BLaER1 treated with 17β-estradiol and CSF1 and Interleukin-3, amounts not matched to agents 10 nM and 100 nM (cell line): Measurements from ENCODE around the gene NID1.

Source experiments
- H3K27ac ChIP-seq, 11 experiments: shearing (Covaris generic); formaldehyde crosslinking; 2 replicates each; pipeline ENCODE4 v1.8.1; 2022
- H3K27me3 ChIP-seq, 11 experiments: shearing (Covaris generic); formaldehyde crosslinking; 2 replicates each; pipeline ENCODE4 v1.8.1; 2022
- H3K36me3 ChIP-seq, 11 experiments: shearing (Covaris generic); formaldehyde crosslinking; 2 replicates each; pipeline ENCODE4 v1.8.1; 2022
- H3K4me1 ChIP-seq, 10 experiments: shearing (Covaris generic); formaldehyde crosslinking; 2 replicates each; pipeline ENCODE4 v1.8.1; 2022
- H3K4me2 ChIP-seq, 11 experiments: shearing (Covaris generic); formaldehyde crosslinking; 2 replicates each; pipeline ENCODE4 v1.8.1; 2022
- H3K4me3 ChIP-seq, 10 experiments: shearing (Covaris generic); formaldehyde crosslinking; 2 replicates each; pipeline ENCODE4 v1.8.1; 2022
- H3K9ac ChIP-seq, 11 experiments: shearing (Covaris generic); formaldehyde crosslinking; 2 replicates each; pipeline ENCODE4 v1.8.1; 2022
- H3K9me3 ChIP-seq, 11 experiments: shearing (Covaris generic); formaldehyde crosslinking; replicated peaks in 1 of 11; 2 replicates each; pipeline ENCODE4 v1.8.1; 2022
- H4K20me1 ChIP-seq, 11 experiments: shearing (Covaris generic); formaldehyde crosslinking; 2 replicates each; pipeline ENCODE4 v1.8.1; 2022
- Cebpa-rat ChIP-seq, 11 experiments: shearing (Covaris generic); IDR thresholded peaks; 2 replicates each; pipeline ENCODE4 v1.8.1; 2022

NID1 gene

GRCh38 chr1:236108027-236108648, 43.2 kb upstream of the NID1 start:
- peaks cover 0 to 14% (median 0%) of the 10 kb centered on the region in 10 experiments; a peak in 4 of 20 replicates for H3K4me1 ChIP-seq
- H3K27me3 ChIP-seq, result no peaks in the 10 kb centered on the region
- peak in 4 of 11 experiments; percentile 23 to 66 (median 47); a peak in 4 of 22 replicates for TF ChIP-seq Cebpa-rat (IDR thresholded peaks at IDR 0.05)
- H3K4me3 ChIP-seq, result no peak overlapping the region
- H3K36me3 ChIP-seq, result no peaks in the 10 kb centered on the region
- no peak overlapping the region for H3K27ac ChIP-seq
- H3K9ac ChIP-seq, result no peak overlapping the region
- H4K20me1 ChIP-seq, result no peaks in the 10 kb centered on the region
- no peaks in the 10 kb centered on the region for H3K9me3 ChIP-seq
- no peak overlapping the region for H3K4me2 ChIP-seq

GRCh38 chr1:236107121-236107907, 42.4 kb upstream of the NID1 start:
- no peaks in the 10 kb centered on the region for H3K36me3 ChIP-seq
- no peak overlapping the region for H3K4me2 ChIP-seq
- H3K27me3 ChIP-seq, result no peaks in the 10 kb centered on the region
- H4K20me1 ChIP-seq, result no peaks in the 10 kb centered on the region
- H3K9me3 ChIP-seq, result no peaks in the 10 kb centered on the region
- no peak for TF ChIP-seq Cebpa-rat (IDR thresholded peaks at IDR 0.05)
- no peak overlapping the region for H3K4me3 ChIP-seq
- peaks cover 0 to 12% (median 0%) of the 10 kb centered on the region in 10 experiments; a peak in 4 of 20 replicates for H3K4me1 ChIP-seq
- H3K27ac ChIP-seq, result no peak overlapping the region
- no peak overlapping the region for H3K9ac ChIP-seq

DNA sequence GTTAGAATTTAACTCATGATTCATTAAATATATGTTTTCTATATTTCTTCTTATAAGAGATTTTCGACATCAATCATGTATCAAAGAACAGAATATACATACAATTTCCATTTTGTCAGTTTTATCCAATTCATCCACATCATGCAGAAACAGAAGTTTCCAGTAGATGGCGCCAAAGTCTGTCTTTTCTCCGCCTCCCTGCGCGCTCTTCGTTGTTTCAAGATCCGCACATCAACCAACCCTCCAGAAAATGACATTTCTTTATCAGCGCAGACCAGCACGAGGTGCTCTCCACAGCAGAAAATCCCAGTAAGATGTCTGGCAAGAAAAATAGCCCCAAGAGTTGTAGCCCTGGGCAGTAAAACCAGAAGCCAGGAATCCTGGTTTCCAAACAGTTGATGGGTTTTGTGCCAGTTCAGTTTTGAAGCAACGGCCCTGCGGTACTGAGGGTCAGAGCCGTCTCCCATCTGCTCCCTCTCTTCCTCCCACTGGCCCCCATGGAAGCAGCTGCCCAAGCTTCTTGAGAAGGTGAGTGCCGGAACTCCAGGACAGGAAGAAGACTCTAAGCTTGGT, 38.8 kb upstream of the NID1 start:
- H3K27ac ChIP-seq, result no peak overlapping the region
- TF ChIP-seq Cebpa-rat (IDR thresholded peaks at IDR 0.05), result no peak
- no peaks in the 10 kb centered on the region for H3K27me3 ChIP-seq
- no peaks in the 10 kb centered on the region for H4K20me1 ChIP-seq
- H3K36me3 ChIP-seq, result no peaks in the 10 kb centered on the region
- H3K9ac ChIP-seq, result no peak overlapping the region
- no peaks in the 10 kb centered on the region for H3K9me3 ChIP-seq
- H3K4me1 ChIP-seq, result peaks cover 0 to 7% (median 0%) of the 10 kb centered on the region in 10 experiments; a peak in 1 of 20 replicates
- peak overlapping the region in 1 of 11 experiments; percentile 10; a peak in 1 of 22 replicates for H3K4me2 ChIP-seq
- no peak overlapping the region for H3K4me3 ChIP-seq

- no peak for TF ChIP-seq Cebpa-rat (IDR thresholded peaks at IDR 0.05)
- Histone ChIP-seq H3K4me1 (peaks cover 0 to 5% (median 0%) of the 10 kb centered on the region in 10 experiments; a peak in 3 of 20 replicates), H4K20me1 (no peaks in the 10 kb centered on the region), H3K4me2 (no peak overlapping the region), H3K27ac (0 out of 22 replicates have a peak overlapping the region, but pooled peaks of 1 of the 11 experiments have one; percentile 11), H3K36me3 (no peaks in the 10 kb centered on the region), H3K9me3 (no peaks in the 10 kb centered on the region), H3K9ac (no peak overlapping the region), H3K27me3 (no peaks in the 10 kb centered on the region), H3K4me3 (no peak overlapping the region)
Measured at GRCh38 chr1:236103059-236103458, 38.2 kb upstream of the NID1 start.

GRCh38 chr1:236102611-236103010, 37.7 kb upstream of the NID1 start:
- TF ChIP-seq Cebpa-rat (IDR thresholded peaks at IDR 0.05), result no peak

DNA sequence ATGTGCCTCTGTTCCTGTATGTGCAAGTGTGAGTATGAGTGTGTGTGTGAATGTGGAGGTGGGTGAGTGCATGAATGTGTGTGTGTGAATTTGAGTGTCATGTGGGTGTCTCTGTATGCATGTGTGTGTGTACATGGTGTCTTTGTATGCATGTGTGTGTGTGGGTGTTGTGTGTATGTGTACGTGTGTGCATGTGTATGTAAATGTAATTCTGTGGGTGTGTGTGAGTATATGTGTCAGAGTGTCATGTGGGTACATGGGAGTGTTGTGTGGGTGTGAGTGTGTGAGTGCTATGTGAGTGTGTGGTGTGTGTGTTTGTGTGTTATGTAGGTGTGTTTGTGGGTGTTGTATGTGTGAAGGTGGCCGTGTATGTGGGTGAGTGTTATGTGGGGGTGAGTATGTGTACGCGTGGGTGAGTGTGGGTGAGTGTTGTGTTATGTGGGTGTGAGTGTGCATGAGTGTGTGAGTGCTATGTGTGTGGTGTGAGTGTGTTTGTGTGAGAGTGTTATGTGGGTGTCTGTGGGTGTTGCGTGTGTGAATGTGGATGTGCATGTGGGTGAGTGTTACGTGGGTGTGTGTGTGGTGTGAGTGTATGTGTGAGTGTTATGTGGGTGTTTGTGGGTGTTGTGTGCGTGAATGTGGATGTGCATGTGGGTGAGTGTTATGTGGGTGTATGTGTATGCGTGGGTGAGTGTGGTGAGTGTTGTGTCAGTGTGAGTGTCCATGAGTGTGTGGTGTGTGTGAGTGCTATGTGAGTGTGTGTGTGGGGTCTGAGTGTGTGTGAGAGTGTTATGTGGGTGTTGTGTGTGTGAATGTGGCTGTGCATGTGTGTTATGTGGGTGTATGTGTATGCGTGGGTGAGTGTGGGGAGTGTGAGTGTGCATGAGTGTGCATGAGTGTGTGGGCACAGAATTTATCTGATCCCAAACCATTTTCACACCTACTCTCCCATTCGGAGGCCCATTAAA, 36.6 kb upstream of the NID1 start:
- H3K9ac ChIP-seq, result no peak overlapping the region
- no peak overlapping the region for H3K27ac ChIP-seq
- H4K20me1 ChIP-seq, result no peaks in the 10 kb centered on the region
- H3K4me1 ChIP-seq, result peaks cover 0 to 12% (median 0%) of the 10 kb centered on the region in 10 experiments; a peak in 5 of 20 replicates
- no peak overlapping the region for H3K4me2 ChIP-seq
- TF ChIP-seq Cebpa-rat (IDR thresholded peaks at IDR 0.05), result no peak
- no peaks in the 10 kb centered on the region for H3K36me3 ChIP-seq
- H3K27me3 ChIP-seq, result no peaks in the 10 kb centered on the region
- no peak overlapping the region for H3K4me3 ChIP-seq
- H3K9me3 ChIP-seq, result peaks cover 6 to 9% (median 8%) of the 10 kb centered on the region in 11 experiments; a peak in 21 of 22 replicates

More at GRCh38 chr1:236102611-236103010, 37.7 kb upstream of the NID1 start:
- no peaks in the 10 kb centered on the region for H3K27me3 ChIP-seq
- no peaks in the 10 kb centered on the region for H3K36me3 ChIP-seq
- H3K9ac ChIP-seq, result no peak overlapping the region
- no peak overlapping the region for H3K4me2 ChIP-seq
- peaks cover 0 to 5% (median 0%) of the 10 kb centered on the region in 10 experiments; a peak in 6 of 20 replicates for H3K4me1 ChIP-seq
- H4K20me1 ChIP-seq, result no peaks in the 10 kb centered on the region
- no peak overlapping the region for H3K4me3 ChIP-seq
- no peaks in the 10 kb centered on the region for H3K9me3 ChIP-seq
- 0 out of 22 replicates have a peak overlapping the region, but pooled peaks of 1 of the 11 experiments have one; percentile 11 for H3K27ac ChIP-seq

DNA sequence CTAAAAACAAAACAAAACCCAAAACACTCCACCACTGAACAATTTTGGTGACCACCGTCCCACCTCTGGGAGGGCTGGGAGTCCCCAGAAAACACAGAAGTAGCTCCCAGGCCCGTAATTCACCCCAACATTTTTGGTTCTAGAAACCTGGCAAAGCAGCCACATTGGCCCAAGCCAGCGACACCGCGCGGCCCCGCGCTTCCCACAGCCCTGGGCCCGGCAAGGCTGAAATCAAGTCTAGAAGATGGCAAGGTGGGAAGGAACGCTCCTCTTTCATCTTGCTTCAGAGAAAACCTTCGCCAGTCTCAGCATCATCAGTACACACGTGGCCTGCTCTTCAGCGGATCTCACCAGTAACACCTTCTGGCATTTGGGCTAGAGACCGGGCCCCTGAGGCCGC, 35.9 kb upstream of the NID1 start:
- Histone ChIP-seq H3K4me2 (no peak overlapping the region), H3K27me3 (no peaks in the 10 kb centered on the region), H3K9ac (no peak overlapping the region), H3K36me3 (no peaks in the 10 kb centered on the region), H3K9me3 (peaks cover 13 to 16% (median 15%) of the 10 kb centered on the region in 11 experiments), H3K4me3 (no peak overlapping the region), H3K27ac (no peak overlapping the region), H4K20me1 (no peaks in the 10 kb centered on the region), H3K4me1 (peaks cover 0 to 12% (median 0%) of the 10 kb centered on the region in 10 experiments; a peak in 5 of 20 replicates)
- no peak for TF ChIP-seq Cebpa-rat (IDR thresholded peaks at IDR 0.05)

GRCh38 chr1:236099355-236099974, 34.6 kb upstream of the NID1 start:
- H3K4me2 ChIP-seq, result no peak overlapping the region
- H3K4me1 ChIP-seq, result peaks cover 0 to 12% (median 0%) of the 10 kb centered on the region in 10 experiments; a peak in 5 of 20 replicates
- H3K27ac ChIP-seq, result no peak overlapping the region
- H3K36me3 ChIP-seq, result no peaks in the 10 kb centered on the region
- no peak overlapping the region for H3K4me3 ChIP-seq
- no peaks in the 10 kb centered on the region for H4K20me1 ChIP-seq
- H3K9ac ChIP-seq, result no peak overlapping the region
- peaks cover 17 to 26% (median 22%) of the 10 kb centered on the region in 11 experiments for H3K9me3 ChIP-seq
- TF ChIP-seq Cebpa-rat (IDR thresholded peaks at IDR 0.05), result no peak
- H3K27me3 ChIP-seq, result no peaks in the 10 kb centered on the region
